ENCODE results near the gene SIGLEC1.

Gene SIGLEC1

GRCh38 chr20:3728876-3729275 lies 16.5 kb upstream of the SIGLEC1 start:
- no peak for DNase-seq (ENCODE audit: low spot score)

GRCh38 chr20:3728354-3728753 lies 16.0 kb upstream of the SIGLEC1 start:
- DNase-seq (ENCODE audit: low spot score): no peak

- DNase-seq (ENCODE audit: low spot score): no peak
These were observed 15.1 kb upstream of the SIGLEC1 start for GRCh38 chr20:3727401-3728021.

GRCh38 chr20:3724356-3724755 lies 12.0 kb upstream of the SIGLEC1 start:
- no peak for DNase-seq (ENCODE audit: low spot score)

- no peak for DNase-seq (ENCODE audit: low spot score)
These were observed 10.9 kb upstream of the SIGLEC1 start for GRCh38 chr20:3723284-3723683.

GRCh38 chr20:3721912-3722311 lies 9.5 kb upstream of the SIGLEC1 start:
- DNase-seq (ENCODE audit: low spot score): no peak

GRCh38 chr20:3720626-3721025 lies 8.2 kb upstream of the SIGLEC1 start:
- DNase-seq (ENCODE audit: low spot score): no peak

GRCh38 chr20:3720068-3720467 lies 7.7 kb upstream of the SIGLEC1 start:
- DNase-seq (ENCODE audit: low spot score): no peak

- no peak for DNase-seq (ENCODE audit: low spot score)
These were observed 6.6 kb upstream of the SIGLEC1 start for GRCh38 chr20:3719046-3719445.

GRCh38 chr20:3716195-3716834 lies 3.9 kb upstream of the SIGLEC1 start:
- peak; percentile 77 for DNase-seq (ENCODE audit: low spot score)

- DNase-seq (ENCODE audit: low spot score): no peak
These were observed 1.7 kb upstream of the SIGLEC1 start for GRCh38 chr20:3714092-3714491.

- no peak for DNase-seq (ENCODE audit: low spot score)
These were observed 887 bp downstream of the SIGLEC1 start for GRCh38 chr20:3711484-3711941.

- DNase-seq (ENCODE audit: low spot score): peak; percentile 97
These were observed 1.5 kb downstream of the SIGLEC1 start for GRCh38 chr20:3710703-3711483.

- no peak for DNase-seq (ENCODE audit: low spot score)
These were observed 2.4 kb downstream of the SIGLEC1 start for GRCh38 chr20:3710011-3710466.

- no peak for DNase-seq (ENCODE audit: low spot score)
These were observed 4.9 kb downstream of the SIGLEC1 start for GRCh38 chr20:3707508-3707899.

- DNase-seq (ENCODE audit: low spot score): no peak
These were observed 5.5 kb downstream of the SIGLEC1 start for GRCh38 chr20:3706774-3707507.

GRCh38 chr20:3705970-3706739 lies 6.2 kb downstream of the SIGLEC1 start:
- no peak for DNase-seq (ENCODE audit: low spot score)

- DNase-seq (ENCODE audit: low spot score): no peak
These were observed 6.9 kb downstream of the SIGLEC1 start for GRCh38 chr20:3705491-3705969.

- no peak for DNase-seq (ENCODE audit: low spot score)
These were observed 8.3 kb downstream of the SIGLEC1 start for GRCh38 chr20:3704087-3704486.

GRCh38 chr20:3702611-3703391 lies 9.6 kb downstream of the SIGLEC1 start:
- DNase-seq (ENCODE audit: low spot score): no peak

Data from iPS-NIHi11 (cell line).